ENCODE measurements around the gene UBAC2. TPM values are rescaled to one million over a fixed set of nuclear protein-coding genes. Genes with fewer than 3 reads are reported as not detected.

The UBAC2 gene
- total and polyA plus RNA-seq, 2 of the 8 experiments (the other 6 are each of a cell fraction or from before 2014, with no cell fraction given) = 75.9 to 76.9 TPM

DNA sequence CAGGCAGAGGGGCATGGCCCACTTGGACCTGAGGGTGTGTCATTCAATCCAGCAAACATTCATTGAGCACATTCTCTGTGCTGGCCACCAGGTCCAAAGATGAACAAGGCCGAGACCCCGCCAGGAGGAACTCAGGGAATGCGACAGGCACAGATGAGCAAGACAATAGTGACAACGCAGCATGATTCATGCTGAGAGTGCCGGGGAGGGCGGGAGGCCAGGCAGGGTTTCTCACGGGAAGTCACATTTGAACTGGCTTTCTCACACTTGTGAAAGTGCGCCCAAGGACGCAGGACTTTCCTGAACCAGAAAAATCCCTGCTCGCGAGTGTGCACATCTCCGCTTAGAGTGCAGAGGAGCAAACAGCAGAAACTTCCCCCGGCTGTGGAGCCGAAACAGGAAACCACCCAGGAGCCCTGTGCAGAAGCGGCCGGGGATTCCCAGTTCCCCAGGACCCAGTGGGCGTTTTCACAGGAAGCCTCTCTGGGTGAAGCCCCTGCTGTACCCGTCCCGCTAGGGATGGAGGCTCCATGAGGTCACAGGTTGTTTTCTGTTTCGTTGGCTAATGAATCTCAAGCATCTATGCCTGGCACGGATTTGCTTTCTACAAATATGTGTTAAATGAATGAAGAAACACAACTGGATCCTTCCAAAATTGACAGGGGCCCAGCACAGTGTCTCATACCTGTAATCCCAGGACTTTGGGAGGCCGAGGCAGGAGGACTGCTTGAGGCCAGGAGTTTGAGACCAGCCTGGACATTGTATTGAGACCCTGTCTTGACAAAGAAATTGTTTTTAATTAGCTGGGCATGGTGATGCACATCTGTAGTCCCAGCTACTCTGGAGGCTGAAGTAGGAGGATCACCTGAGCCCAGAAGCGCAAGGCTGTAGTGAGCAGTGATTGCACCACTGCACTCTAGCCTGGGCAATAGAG lies 232.2 kb downstream of the UBAC2 start (continued):
- TF ChIP-seq GABPA (IDR thresholded peaks at IDR 0.05; ENCODE audit: borderline replicate concordance, insufficient read depth, low read length) = no peak
- TF ChIP-seq BCL11A (IDR thresholded peaks at IDR 0.05; ENCODE audit: low read depth in 2 of 2, low read length in 2 of 2) = no peak
- no peak for TF ChIP-seq RBBP5 (IDR thresholded peaks at IDR 0.05; ENCODE audit: borderline replicate concordance, low read depth, low read length)
- TF ChIP-seq ZNF274 (IDR thresholded peaks at IDR 0.05; ENCODE audit: borderline replicate concordance, extremely low read depth, low read length) = no peak
- TF ChIP-seq SIN3A (conservative IDR thresholded peaks at IDR 0.05 in 1 of 2, IDR thresholded peaks at IDR 0.05 in 1 of 2; ENCODE audit: low read depth in 1 of 2, low read length in 2 of 2) = peak in 1 of 2 experiments; percentile 62; a peak in 1 of 4 replicates
- no peak for TF ChIP-seq NRF1 (IDR thresholded peaks at IDR 0.05; ENCODE audit: low read depth, low read length)
- TF ChIP-seq TEAD4 (IDR thresholded peaks at IDR 0.05; ENCODE audit: low read depth, low read length) = peak; percentile 89
- no peak for TF ChIP-seq CHD1 (IDR thresholded peaks at IDR 0.05; ENCODE audit: low read depth, low read length)
- TF ChIP-seq TCF12 (IDR thresholded peaks at IDR 0.05; ENCODE audit: low read depth, low read length) = no peak
- TF ChIP-seq BRCA1 (IDR thresholded peaks at IDR 0.05; ENCODE audit: low read depth, low read length) = no peak
- no peak for TF ChIP-seq CREB1 (IDR thresholded peaks at IDR 0.05)
- peak; percentile 4 for TF ChIP-seq KDM4A (IDR thresholded peaks at IDR 0.05; ENCODE audit: low read depth, low read length, severe bottlenecking)
- no peak for TF ChIP-seq PHF8 (conservative IDR thresholded peaks at IDR 0.05; ENCODE audit: low read depth, low read length)
- TF ChIP-seq CHD2 (IDR thresholded peaks at IDR 0.05; ENCODE audit: low read length) = no peak
- no peak for TF ChIP-seq MAFK (IDR thresholded peaks at IDR 0.05; ENCODE audit: low read depth, low read length)
